ENCODE data around the gene GSK3A. TPM values are rescaled to one million over a fixed set of nuclear protein-coding genes. Genes with fewer than 3 reads are reported as not detected.

Gene GSK3A
- total and polyA plus RNA-seq, 2 of the 4 experiments (the other 2 are of a cell fraction), result 8.1 to 43.3 TPM

GRCh38 chr19:42228641-42229040 lies 13.8 kb downstream of the GSK3A start:
- no peaks in the 10 kb centered on the region for H3K27me3 ChIP-seq (ENCODE audit: control insufficient read depth, insufficient read depth, low read length)
- H4K91ac ChIP-seq (ENCODE audit: insufficient read depth, low read depth, low read length), result no peak overlapping the region
- no peak overlapping the region for H2AK5ac ChIP-seq (ENCODE audit: low read depth, low read length)
- no peaks in the 10 kb centered on the region for H3K9me3 ChIP-seq (ENCODE audit: control insufficient read depth, insufficient read depth, low read length)
- dilution Hi-C loops (cut with HindIII; ENCODE audit: low sequenced_read_pairs, unreplicated experiment) (no loop called here), in situ Hi-C loops (cut with MboI; ENCODE audit: low sequenced_read_pairs) (no loop called here), intact Hi-C loops (cut with micrococcal nuclease) (no loop called here)
- DNase-seq (no peak), ATAC-seq (ENCODE audit: low read depth) (no peak)
- peaks cover 87% of the 10 kb centered on the region for H4K20me1 ChIP-seq (ENCODE audit: insufficient read depth, low read length)
- no peak overlapping the region for H3K4me2 ChIP-seq (ENCODE audit: low read depth, low read length)
- peaks cover 76% of the 10 kb centered on the region for H3K36me3 ChIP-seq (ENCODE audit: control insufficient read depth, insufficient read depth, low read length)
- no peak overlapping the region for H3K14ac ChIP-seq (replicated peaks; ENCODE audit: low read depth, low read length)
- no peak overlapping the region for H2AFZ ChIP-seq (replicated peaks; ENCODE audit: low read length, poor library complexity)
- TF ChIP-seq MAZ (IDR thresholded peaks at IDR 0.05; ENCODE audit: borderline replicate concordance, low read depth, low read length) (no peak), MAFK (IDR thresholded peaks at IDR 0.05; ENCODE audit: low read depth, low read length) (no peak), CTCF (conservative IDR thresholded peaks at IDR 0.05; ENCODE audit: low read depth, low read length) (no peak), CEBPB (IDR thresholded peaks at IDR 0.05; ENCODE audit: low read depth, low read length) (no peak), SMC3 (IDR thresholded peaks at IDR 0.05; ENCODE audit: low read depth, low read length) (no peak), RFX5 (IDR thresholded peaks at IDR 0.05; ENCODE audit: low read depth, low read length) (no peak), RAD21 (IDR thresholded peaks at IDR 0.05; ENCODE audit: low read length) (no peak), CHD1 (IDR thresholded peaks at IDR 0.05; ENCODE audit: low read depth, low read length) (no peak), POLR2A (IDR thresholded peaks at IDR 0.05; ENCODE audit: low read depth, low read length) (no peak), BHLHE40 (IDR thresholded peaks at IDR 0.05; ENCODE audit: low read depth, low read length) (no peak), RCOR1 (IDR thresholded peaks at IDR 0.05; ENCODE audit: insufficient replicate concordance, low read length) (no peak), NFE2L2 (IDR thresholded peaks at IDR 0.05; ENCODE audit: low read depth, low read length) (no peak), FOS (IDR thresholded peaks at IDR 0.05; ENCODE audit: low read depth, low read length) (no peak), MXI1 (IDR thresholded peaks at IDR 0.05; ENCODE audit: borderline replicate concordance, low read depth, low read length) (no peak), USF2 (IDR thresholded peaks at IDR 0.05; ENCODE audit: low read depth, low read length) (no peak)
- TF ChIP-seq, protein P1, sequence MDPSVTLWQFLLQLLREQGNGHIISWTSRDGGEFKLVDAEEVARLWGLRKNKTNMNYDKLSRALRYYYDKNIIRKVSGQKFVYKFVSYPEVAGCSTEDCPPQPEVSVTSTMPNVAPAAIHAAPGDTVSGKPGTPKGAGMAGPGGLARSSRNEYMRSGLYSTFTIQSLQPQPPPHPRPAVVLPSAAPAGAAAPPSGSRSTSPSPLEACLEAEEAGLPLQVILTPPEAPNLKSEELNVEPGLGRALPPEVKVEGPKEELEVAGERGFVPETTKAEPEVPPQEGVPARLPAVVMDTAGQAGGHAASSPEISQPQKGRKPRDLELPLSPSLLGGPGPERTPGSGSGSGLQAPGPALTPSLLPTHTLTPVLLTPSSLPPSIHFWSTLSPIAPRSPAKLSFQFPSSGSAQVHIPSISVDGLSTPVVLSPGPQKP (IDR thresholded peaks at IDR 0.05; ENCODE audit: borderline replicate concordance, low read depth, low read length), result no peak
- H2BK20ac ChIP-seq (ENCODE audit: low read depth, low read length), result no peak overlapping the region
- no TSS peak for BruUV-seq (replicated peaks)
- H3K9ac ChIP-seq (ENCODE audit: low read depth, low read length), result no peak overlapping the region
- no peak overlapping the region for H3K23ac ChIP-seq (ENCODE audit: low read depth, low read length)
- H2AK9ac ChIP-seq (replicated peaks; ENCODE audit: low read depth, low read length, poor library complexity), result no peak overlapping the region
- no peak overlapping the region for H4K5ac ChIP-seq (ENCODE audit: low read depth, low read length)
- H3K4ac ChIP-seq (ENCODE audit: low read depth, low read length), result no peak overlapping the region
- no peaks in the 10 kb centered on the region for H3K4me1 ChIP-seq (ENCODE audit: control insufficient read depth, insufficient read depth, low read length)
- no peak overlapping the region for H3K27ac ChIP-seq (ENCODE audit: insufficient read depth, low read length)
- no peak overlapping the region for H2BK5ac ChIP-seq (ENCODE audit: low read depth, low read length, poor library complexity, severe bottlenecking)
- H2BK15ac ChIP-seq (ENCODE audit: low read depth, low read length), result no peak overlapping the region
- ChIA-PET POLR2A (ENCODE audit: unreplicated experiment) (no interaction called here), CTCF (interaction anchor here (0.6 kb wide), 1 partner anchor 10 kb away, joined by 4 read pairs; no protein-coding TSS in a partner anchor)
- H3K79me1 ChIP-seq (ENCODE audit: low read depth in 1 of 2, low read length in 2 of 2), result peaks cover 28 to 79% of the 10 kb centered on the region in 2 experiments
- peaks cover 14% of the 10 kb centered on the region; the same call in 1 of the 2 replicates for H3K9me1 ChIP-seq (ENCODE audit: insufficient read depth, low read length)
- no peak overlapping the region for H2BK120ac ChIP-seq (ENCODE audit: low read depth, low read length)
- H3K4me3 ChIP-seq (ENCODE audit: insufficient read depth, low read depth, low read length), result no peak overlapping the region
- H3K56ac ChIP-seq (ENCODE audit: extremely low read depth, insufficient read depth, low read length), result no peak overlapping the region
- no peak overlapping the region for H3K18ac ChIP-seq (ENCODE audit: low read depth, low read length)
- WGBS, 2 experiments (ENCODE audit: extremely low coverage in 2 of 2, insufficient read length in 1 of 2), result no CpG with 5 or more reads among the region's 4 CpGs
- no peak overlapping the region for H4K8ac ChIP-seq (ENCODE audit: low read depth in 2 of 2, low read length in 2 of 2)

All from IMR-90 (cell line).